ENCODE data around the gene PTGR1.

PTGR1 gene

DNA sequence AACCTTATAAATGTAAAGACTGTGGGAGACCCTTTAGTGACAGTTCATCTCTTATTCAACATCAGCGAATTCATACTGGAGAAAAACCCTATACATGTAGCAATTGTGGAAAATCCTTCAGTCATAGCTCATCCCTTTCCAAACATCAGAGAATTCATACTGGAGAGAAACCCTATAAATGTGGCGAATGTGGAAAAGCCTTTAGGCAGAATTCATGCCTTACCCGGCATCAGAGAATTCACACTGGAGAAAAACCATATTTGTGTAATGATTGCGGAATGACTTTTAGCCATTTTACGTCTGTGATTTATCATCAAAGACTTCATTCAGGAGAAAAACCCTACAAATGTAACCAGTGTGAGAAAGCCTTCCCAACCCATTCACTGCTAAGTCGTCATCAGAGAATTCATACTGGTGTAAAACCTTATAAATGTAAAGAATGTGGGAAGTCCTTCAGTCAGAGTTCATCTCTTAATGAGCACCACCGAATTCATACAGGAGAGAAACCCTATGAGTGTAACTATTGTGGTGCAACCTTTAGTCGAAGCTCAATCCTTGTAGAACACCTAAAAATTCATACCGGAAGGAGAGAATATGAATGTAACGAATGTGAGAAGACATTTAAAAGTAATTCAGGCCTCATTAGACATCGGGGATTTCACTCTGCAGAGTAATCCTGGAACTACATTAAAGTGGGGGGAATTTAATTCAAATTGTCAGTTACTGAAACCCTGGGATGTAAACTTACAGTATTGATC lies 56.8 kb downstream of the PTGR1 start:
- FAIRE-seq (no peak), DNase-seq (ENCODE audit: insufficient read length, low spot score) (no peak)
- no peak for TF ChIP-seq CTCF (IDR thresholded peaks at IDR 0.05; ENCODE audit: insufficient read depth, missing control alignments)

DNA sequence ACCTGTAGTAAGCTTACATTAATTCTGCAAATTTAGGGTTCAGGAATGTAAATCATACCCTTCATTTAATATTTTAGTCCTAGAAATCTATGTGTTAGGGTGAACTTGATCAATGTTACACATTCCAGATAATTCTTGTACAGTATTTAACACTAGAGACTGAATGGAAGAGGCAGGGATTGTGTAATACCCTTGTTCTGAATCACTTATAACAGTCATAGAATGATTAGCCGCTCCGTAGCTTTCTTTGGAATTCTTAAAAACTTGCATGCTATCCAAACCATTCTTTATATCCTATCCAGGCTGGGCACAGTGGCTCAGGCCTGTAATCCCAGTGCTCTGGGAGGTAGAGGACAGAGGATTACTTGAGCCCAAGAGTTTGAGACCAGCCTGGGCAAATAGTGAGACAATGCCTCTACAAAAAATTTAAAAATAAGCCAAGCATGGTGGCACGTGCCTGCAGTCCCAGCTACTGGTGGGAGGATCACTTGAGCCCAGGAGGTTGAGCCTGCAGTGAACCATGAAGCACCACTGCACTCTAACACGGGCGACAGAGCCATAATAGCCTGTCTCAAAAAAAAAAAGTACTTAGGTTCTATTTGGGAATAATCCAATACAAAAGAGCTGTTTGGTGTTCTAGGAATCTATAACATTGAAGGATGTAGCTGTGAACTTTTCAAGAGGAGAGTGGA lies 66.2 kb downstream of the PTGR1 start:
- FAIRE-seq (no peak), DNase-seq (ENCODE audit: insufficient read length, low spot score) (no peak)
- TF ChIP-seq CTCF (IDR thresholded peaks at IDR 0.05; ENCODE audit: insufficient read depth, missing control alignments): no peak

- FAIRE-seq: no peak
- DNase-seq (ENCODE audit: insufficient read length, low spot score): no peak
- TF ChIP-seq CTCF (IDR thresholded peaks at IDR 0.05; ENCODE audit: insufficient read depth, missing control alignments): no peak
Observed at GRCh38 chr9:111531716-111532115, 67.7 kb downstream of the PTGR1 start.

DNA sequence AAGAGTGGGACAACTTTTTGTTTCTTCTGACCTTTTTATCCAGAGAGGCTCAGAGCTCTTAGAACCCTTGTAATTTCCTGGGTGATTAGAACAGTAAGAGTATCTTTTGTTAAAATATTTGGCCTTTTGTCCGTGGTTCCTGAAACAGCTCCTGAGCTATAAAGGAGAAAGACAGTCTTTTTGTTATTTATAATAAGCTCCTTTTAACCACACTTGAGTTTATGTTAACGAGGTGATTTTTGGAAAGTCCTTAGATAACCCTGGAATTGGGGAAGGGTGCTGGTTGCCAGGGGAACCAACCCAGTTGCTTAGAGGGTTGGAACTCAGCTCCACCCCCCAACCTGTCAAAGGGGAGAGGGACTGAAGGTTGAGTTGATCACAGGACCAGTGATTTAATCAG lies 69.7 kb downstream of the PTGR1 start:
- DNase-seq (ENCODE audit: insufficient read length, low spot score) (no peak), FAIRE-seq (no peak)
- no peak for TF ChIP-seq CTCF (IDR thresholded peaks at IDR 0.05; ENCODE audit: insufficient read depth, missing control alignments)

- FAIRE-seq (no peak), DNase-seq (ENCODE audit: insufficient read length, low spot score) (no peak)
Observed at GRCh38 chr9:111527347-111527746, 72.1 kb downstream of the PTGR1 start.

DNA sequence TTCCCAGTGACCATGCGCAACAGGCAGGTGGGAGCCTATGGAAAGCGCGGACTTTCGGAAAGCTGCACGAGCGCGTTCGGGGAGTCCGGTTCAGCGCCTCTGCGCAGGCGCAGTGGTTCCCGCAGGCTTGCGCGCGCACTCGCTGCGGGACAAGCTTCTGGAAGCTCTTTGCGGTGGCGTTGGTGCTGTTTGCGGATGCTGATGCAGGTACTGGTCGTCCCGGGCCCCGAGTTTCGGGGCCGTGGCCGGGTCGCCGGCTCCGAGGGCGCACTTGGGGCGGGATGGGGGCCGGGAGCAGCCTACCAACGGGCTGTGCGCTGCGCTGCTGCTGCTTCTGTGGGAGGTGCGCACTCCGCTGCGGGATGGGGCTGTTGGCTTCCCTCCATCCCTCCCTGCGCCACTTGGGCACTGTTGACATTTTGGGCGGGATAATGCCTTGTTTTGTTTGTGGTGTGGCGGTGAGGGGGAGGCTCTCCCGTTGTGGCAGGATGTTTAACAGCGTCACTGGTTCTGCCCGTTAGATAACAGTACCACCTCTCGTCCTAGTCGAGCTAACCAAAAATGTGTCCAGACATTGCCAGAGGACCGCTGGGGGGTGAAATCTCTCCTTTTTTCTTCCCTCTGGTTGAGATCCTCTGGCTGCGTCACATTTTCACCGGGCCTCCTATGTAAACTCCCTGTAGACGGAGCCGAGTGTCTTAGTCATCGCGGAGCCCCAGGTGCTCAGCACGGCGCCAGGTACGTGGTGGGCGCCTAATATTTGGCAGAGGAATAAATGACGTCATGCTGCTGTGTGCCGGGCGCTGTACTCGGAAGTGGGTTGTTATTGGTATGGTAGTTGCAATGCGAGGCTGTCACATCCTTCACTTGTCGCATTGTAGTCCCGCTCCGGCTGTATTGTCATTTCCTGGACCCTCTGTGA lies 74.1 kb downstream of the PTGR1 start, which contains the start of gene ZNF483:
Gene ZNF483, plus strand, starts transcription at position 124 of the 922 bp plus-strand sequence. CDS start 2,217 bp downstream, outside the sequence.
- DNase-seq (ENCODE audit: insufficient read length, low spot score) (no peak), FAIRE-seq (no peak)
- no peak for TF ChIP-seq CTCF (IDR thresholded peaks at IDR 0.05; ENCODE audit: insufficient read depth, missing control alignments)

More at GRCh38 chr9:111527347-111527746, 72.1 kb downstream of the PTGR1 start:
- TF ChIP-seq CTCF (IDR thresholded peaks at IDR 0.05; ENCODE audit: insufficient read depth, missing control alignments): no peak
